Measurements from ENCODE around the gene ENTPD2. TPM values are rescaled to one million over a fixed set of nuclear protein-coding genes. Genes with fewer than 3 reads are reported as not detected.

The ENTPD2 gene
- total RNA-seq, 4 donors from 2014 or later = 10.1 to 14.7 (median 12.1) TPM

DNA sequence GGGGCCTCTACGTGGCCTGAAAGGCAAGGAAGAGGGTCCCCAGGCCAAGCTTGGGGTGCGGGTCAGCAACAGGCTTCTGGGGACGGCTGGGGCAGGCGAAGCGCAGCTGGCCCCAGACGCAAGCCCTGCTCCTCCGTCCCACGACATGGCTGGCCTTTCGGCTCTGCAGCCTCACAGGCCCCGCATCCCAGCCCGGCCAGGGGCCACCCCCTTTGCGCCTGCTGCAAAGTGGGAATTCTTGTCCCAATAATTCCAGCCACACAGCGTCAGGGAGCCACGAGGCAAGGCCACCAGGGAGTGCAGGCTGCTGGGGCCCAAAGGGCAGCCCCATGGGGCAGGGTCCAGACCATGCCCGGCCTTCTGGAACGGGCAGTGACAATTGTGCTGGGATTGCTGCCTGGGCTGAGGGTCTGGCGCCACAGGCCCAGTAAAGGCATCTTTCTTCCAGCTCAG is 1.1 kb upstream of the ENTPD2 start:
- TF ChIP-seq, protein P1, sequence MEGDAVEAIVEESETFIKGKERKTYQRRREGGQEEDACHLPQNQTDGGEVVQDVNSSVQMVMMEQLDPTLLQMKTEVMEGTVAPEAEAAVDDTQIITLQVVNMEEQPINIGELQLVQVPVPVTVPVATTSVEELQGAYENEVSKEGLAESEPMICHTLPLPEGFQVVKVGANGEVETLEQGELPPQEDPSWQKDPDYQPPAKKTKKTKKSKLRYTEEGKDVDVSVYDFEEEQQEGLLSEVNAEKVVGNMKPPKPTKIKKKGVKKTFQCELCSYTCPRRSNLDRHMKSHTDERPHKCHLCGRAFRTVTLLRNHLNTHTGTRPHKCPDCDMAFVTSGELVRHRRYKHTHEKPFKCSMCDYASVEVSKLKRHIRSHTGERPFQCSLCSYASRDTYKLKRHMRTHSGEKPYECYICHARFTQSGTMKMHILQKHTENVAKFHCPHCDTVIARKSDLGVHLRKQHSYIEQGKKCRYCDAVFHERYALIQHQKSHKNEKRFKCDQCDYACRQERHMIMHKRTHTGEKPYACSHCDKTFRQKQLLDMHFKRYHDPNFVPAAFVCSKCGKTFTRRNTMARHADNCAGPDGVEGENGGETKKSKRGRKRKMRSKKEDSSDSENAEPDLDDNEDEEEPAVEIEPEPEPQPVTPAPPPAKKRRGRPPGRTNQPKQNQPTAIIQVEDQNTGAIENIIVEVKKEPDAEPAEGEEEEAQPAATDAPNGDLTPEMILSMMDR (IDR thresholded peaks at IDR 0.05) = no peak
- no peak for TF ChIP-seq POLR2A (IDR thresholded peaks at IDR 0.05)
- WGBS, 2 donors = 76 to 81% methylated on average over 12 of the region's 17 CpGs
- no peak for DNase-seq (ENCODE audit: low spot score in 2 of 2)
- H3K4me3 ChIP-seq (ENCODE audit: low read depth, poor library complexity, severe bottlenecking) = no peak overlapping the region
- intact Hi-C loops (cut with DNase I; ENCODE audit: low total_unique reads) = no loop called here

DNA sequence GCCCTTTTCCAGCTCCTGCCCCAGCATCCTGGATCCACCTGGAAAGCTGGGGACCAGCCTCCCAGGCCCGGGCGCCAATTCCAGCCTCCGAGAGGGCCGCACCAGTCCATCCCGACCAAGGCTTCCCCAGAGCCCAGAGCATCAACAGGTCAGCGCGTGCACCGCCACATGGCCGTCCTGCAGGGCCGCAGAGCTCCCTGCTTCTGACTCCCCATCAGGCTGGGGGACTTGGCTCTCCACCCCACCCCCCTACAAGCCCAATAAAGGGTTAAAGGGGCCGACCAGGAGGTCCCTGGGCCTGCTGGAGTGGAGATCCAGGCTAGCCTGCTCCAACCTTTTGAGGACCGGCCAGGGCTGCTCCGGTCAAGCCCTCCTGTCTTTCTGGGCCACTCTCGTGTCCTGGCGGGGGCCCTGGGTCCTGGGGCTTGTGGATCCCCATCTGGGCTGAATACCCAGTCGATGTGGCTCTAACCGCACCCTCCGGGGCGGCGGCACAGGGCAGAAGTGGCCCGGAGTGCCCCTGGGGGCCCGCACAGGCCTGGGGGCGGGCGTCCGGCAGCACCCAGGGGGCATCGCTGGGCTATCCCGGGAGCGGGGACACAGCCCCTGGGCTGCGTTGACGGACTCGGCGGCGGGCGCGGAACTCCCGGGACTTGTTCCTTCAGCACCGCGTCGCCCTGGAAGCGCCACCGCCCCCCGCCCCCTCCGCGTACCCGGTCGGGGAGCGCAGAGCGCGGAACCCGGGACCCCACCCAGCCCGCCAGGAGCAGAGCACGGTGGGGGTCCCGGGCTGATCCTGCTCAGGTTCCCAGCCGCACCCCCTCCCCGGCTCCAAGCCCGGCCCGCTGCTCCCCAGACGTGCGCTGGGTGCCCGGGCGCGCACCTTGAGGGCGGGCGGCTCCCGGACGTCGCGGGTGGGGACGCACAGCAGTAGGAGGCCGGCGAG is 590 bp downstream of the ENTPD2 start:
- peak overlapping the region; percentile 35 for H3K4me3 ChIP-seq (ENCODE audit: low read depth, poor library complexity, severe bottlenecking)
- intact Hi-C loops (cut with DNase I; ENCODE audit: low total_unique reads) = no loop called here
- TF ChIP-seq, protein P1 (IDR thresholded peaks at IDR 0.05) = no peak
- TF ChIP-seq POLR2A (IDR thresholded peaks at IDR 0.05) = no peak
- 46 to 77% methylated on average over 13 to 21 of the region's 71 CpGs for WGBS, 2 donors
- no peak for DNase-seq (ENCODE audit: low spot score in 2 of 2)

DNA sequence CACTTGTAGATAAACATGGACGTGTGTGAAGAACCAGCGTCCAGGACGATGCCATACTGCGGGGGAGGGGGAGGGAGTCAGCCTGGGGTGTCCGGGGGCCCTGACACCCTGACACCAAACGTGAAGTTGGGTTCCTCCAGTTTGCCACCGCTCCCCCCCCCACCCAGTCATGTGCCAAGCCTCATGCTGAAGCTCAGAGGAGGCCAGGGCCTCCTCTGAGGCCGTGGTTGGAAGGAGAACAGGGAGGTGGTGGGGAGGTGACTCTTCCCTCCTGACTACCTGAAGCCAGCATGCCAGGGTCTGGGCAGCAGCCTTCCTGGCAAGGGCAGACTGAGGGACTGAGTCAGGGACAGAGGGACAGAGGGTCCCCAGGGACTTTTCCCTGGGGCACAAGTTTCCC is 1.6 kb downstream of the ENTPD2 start:
- 88% methylated on average over 6 to 7 of the region's 8 CpGs for WGBS, 2 donors
- DNase-seq (ENCODE audit: low spot score in 2 of 2) = no peak
- no peak overlapping the region for H3K4me3 ChIP-seq (ENCODE audit: low read depth, poor library complexity, severe bottlenecking)
- no peak for TF ChIP-seq POLR2A (IDR thresholded peaks at IDR 0.05)
- TF ChIP-seq, protein P1 (IDR thresholded peaks at IDR 0.05) = no peak
- intact Hi-C loops (cut with DNase I; ENCODE audit: low total_unique reads) = no loop called here

DNA sequence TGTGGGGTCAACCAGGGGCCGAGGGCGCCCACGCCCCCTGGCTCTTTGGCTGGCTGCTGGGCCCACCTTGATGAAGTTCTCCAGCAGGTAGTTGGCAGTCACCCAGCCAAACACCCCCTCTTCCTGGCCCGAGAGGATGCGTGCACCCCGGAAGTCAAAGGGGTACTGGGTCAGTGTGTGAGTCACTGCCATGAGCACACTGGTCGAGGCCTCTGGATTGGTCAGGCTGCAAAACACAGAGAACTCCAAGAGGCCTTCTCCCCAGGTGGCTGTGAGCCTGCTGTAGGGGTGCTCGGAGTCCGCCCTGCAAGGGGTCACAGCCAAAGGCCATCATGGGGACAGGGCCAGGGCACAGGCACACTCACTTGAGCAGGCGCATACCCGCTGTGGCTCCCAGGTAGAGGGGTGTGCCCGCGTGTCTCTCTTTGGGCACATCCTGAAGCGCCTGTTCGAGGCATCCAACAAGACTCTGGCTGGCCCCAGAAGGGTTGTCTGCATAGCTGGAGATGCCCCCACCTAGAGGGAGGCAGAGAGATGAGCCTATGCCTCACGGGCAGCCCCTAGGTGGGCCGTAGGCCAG is 2.6 kb downstream of the ENTPD2 start:
- WGBS, 2 donors = 83 to 93% methylated on average over 10 to 11 of the region's 17 CpGs
- intact Hi-C loops (cut with DNase I; ENCODE audit: low total_unique reads) = no loop called here
- DNase-seq (ENCODE audit: low spot score in 2 of 2) = no peak
- no peak for TF ChIP-seq POLR2A (IDR thresholded peaks at IDR 0.05)
- TF ChIP-seq, protein P1 (IDR thresholded peaks at IDR 0.05) = no peak
- H3K4me3 ChIP-seq (ENCODE audit: low read depth, poor library complexity, severe bottlenecking) = no peak overlapping the region

DNA sequence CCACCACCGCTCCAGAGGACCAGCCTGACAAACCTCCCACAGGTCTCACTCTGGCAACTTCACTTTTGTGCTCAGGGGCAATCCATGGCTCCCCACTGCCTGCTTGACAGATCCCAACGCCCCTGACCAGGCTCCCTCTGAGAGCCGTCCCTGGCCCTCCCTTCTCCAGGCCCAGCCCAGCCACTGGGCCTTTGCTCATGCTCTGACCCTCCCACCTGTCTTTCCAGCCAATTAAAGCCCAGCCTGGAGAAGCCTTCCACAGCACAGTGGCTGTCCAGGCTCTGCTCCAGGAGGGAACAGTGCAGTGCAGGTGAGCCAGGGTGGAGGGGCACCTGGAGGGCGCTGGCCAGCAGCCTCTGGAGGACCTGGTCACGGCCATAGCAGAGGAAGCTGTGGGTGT is 3.3 kb downstream of the ENTPD2 start:
- 82 to 93% methylated on average over 5 of the region's 5 CpGs for WGBS, 2 donors
- intact Hi-C loops (cut with DNase I; ENCODE audit: low total_unique reads) = no loop called here
- H3K4me3 ChIP-seq (ENCODE audit: low read depth, poor library complexity, severe bottlenecking) = no peak overlapping the region
- TF ChIP-seq, protein P1 (IDR thresholded peaks at IDR 0.05) = no peak
- TF ChIP-seq POLR2A (IDR thresholded peaks at IDR 0.05) = no peak
- no peak for DNase-seq (ENCODE audit: low spot score in 2 of 2)
